Measurements from ENCODE around the gene SAA4.
"Not testable (repeated sequence)": the region's sequence is repeated elsewhere in the genome, so short reads cannot be mapped to it uniquely, and the experiment has no call there.

The SAA4 gene

DNA sequence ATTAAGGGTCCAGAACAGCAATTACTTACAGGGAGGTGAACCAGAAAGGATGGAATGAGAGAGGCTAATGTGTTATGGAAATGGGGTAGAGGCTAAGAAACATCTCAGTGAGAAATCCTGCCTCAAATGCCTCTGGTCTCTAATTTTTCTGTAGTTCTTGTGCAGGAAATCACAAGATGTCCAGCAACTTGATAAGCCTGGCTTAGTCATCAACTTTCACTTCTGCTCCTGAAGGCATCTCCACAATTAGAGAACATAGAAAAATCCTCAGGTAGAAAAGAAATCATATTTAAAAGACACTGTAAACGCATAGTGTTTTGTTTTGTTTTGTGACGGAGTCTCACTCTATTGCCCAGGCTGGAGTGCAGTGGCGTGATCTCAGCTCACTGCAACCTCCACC, 45.2 kb downstream of the SAA4 start:
- no peak for DNase-seq (ENCODE audit: low read depth in 2 of 2, low spot score in 1 of 2)

DNA sequence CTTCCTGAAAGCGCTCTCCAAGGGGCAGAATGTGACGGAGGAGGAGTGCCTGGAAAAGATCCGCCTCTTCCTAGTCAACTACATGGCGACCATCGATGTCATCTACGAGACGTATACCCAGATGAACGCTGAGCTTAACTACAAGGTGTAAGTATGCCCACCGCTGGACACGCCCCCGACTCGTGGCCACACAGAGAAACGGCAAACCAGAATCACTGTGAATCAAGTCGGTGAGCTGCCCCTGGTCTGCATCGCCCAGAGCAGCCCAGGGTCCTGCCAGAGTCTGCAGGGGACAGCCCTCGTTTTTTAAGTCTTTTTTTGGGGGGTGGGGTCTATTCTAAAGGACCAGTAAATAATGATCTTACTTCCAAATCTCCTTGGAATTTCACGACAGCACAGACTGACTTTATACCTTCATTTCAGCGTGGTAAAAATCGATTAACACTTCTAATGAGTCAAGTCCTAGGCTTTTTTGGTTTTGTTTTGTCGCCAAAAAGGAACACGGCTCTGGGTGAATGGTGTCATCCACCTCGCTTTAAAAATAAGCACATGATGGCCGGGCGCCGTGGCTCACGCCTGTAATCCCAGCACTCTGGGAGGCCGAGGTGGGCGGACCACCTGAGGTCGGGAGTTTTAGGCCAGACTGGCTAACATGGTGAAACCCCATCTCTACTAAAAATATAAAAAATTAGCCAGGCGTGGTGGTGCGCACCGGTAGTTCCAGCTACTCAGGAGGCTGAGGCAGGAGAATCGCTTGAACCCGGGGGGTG, 46.9 kb downstream of the SAA4 start:
- DNase-seq (ENCODE audit: low read depth in 2 of 2, low spot score in 1 of 2): not testable (repeated sequence)

DNA sequence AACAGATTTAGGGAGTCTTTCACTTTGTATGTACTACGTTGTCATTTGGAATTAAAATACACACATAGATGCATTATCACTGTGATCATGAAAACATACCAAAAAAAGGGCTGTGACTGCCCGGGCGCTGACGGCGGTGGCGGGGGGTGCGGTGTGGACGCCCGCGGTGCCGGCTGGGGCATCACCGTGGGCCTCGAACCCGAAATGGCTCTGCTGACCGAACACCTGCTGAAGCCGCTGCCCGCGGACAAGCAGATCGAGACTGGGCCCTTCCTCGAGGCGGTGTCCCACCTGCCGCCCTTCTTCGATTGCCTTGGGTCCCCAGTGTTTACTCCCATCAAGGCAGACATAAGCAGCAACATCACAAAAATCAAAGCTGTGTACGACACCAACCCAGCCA, 47.8 kb downstream of the SAA4 start:
- DNase-seq (ENCODE audit: low read depth in 2 of 2, low spot score in 1 of 2): no peak
